ENCODE data around the gene RNU6-9. TPM values are rescaled to one million over a fixed set of nuclear protein-coding genes. Genes with fewer than 3 reads are reported as not detected.

RNU6-9 gene
- total RNA-seq, 1 donor from 2014 or later = not detected

- H3K4me3 Mint-ChIP-seq (ENCODE audit: unreplicated experiment) = no peak overlapping the region
- DNase-seq = no peak
- H3K9me3 Mint-ChIP-seq (ENCODE audit: unreplicated experiment) = peaks cover under 1% of the 10 kb centered on the region
Observed at GRCh38 chr19:916645-917322, 23.5 kb downstream of the RNU6-9 start.

GRCh38 chr19:917323-918151 lies 24.3 kb downstream of the RNU6-9 start, which contains the start of gene KISS1R:
Gene KISS1R (plus strand): TSS chr19:917333. CDS start chr19:917503, 170 bp downstream.
- DNase-seq = peak; percentile 71
- TF ChIP-seq CTCF (IDR thresholded peaks at IDR 0.05; ENCODE audit: partially characterized antibody, unreplicated experiment) = peak; percentile 42
- Mint-ChIP-seq H3K9me3 (ENCODE audit: unreplicated experiment) (peaks cover 3% of the 10 kb centered on the region), H3K27ac (ENCODE audit: unreplicated experiment) (no peak within 1 kb of the TSS), H3K36me3 (ENCODE audit: unreplicated experiment) (no peaks in the 10 kb centered on the region), H3K27me3 (ENCODE audit: unreplicated experiment) (peaks cover 15% of the 10 kb centered on the region), H3K4me3 (ENCODE audit: unreplicated experiment) (peak within 1 kb of the TSS; percentile 68), H3K4me1 (ENCODE audit: low read depth, unreplicated experiment) (peaks cover 3% of the 10 kb centered on the region)

More at GRCh38 chr19:916645-917322, 23.5 kb downstream of the RNU6-9 start:
- no peak overlapping the region for H3K27ac Mint-ChIP-seq (ENCODE audit: unreplicated experiment)
- no peaks in the 10 kb centered on the region for H3K36me3 Mint-ChIP-seq (ENCODE audit: unreplicated experiment)
- no peak for TF ChIP-seq CTCF (IDR thresholded peaks at IDR 0.05; ENCODE audit: partially characterized antibody, unreplicated experiment)
- H3K4me1 Mint-ChIP-seq (ENCODE audit: low read depth, unreplicated experiment) = peaks cover under 1% of the 10 kb centered on the region
- peaks cover 13% of the 10 kb centered on the region for H3K27me3 Mint-ChIP-seq (ENCODE audit: unreplicated experiment)

DNA sequence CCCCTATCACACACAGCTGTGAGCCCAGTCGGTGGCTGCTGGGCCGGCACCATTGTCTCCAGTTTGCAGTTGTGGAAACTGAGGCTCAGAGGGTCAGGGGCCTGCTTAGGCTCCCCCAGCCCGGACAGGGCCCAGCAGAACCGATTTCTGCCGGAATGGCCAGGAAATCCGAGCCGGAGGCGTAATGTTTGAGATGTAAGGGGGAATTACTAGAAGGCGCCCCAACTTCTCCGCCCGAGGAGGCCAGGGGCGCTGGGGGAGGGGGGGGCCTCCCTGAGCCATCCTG lies 24.8 kb downstream of the RNU6-9 start:
- Mint-ChIP-seq H3K9me3 (ENCODE audit: unreplicated experiment) (peaks cover 3% of the 10 kb centered on the region), H3K36me3 (ENCODE audit: unreplicated experiment) (no peaks in the 10 kb centered on the region), H3K27me3 (ENCODE audit: unreplicated experiment) (peaks cover 15% of the 10 kb centered on the region), H3K4me1 (ENCODE audit: low read depth, unreplicated experiment) (peaks cover 3% of the 10 kb centered on the region), H3K4me3 (ENCODE audit: unreplicated experiment) (peak overlapping the region; percentile 68), H3K27ac (ENCODE audit: unreplicated experiment) (no peak overlapping the region)
- DNase-seq = no peak
- TF ChIP-seq CTCF (IDR thresholded peaks at IDR 0.05; ENCODE audit: partially characterized antibody, unreplicated experiment) = no peak

DNA sequence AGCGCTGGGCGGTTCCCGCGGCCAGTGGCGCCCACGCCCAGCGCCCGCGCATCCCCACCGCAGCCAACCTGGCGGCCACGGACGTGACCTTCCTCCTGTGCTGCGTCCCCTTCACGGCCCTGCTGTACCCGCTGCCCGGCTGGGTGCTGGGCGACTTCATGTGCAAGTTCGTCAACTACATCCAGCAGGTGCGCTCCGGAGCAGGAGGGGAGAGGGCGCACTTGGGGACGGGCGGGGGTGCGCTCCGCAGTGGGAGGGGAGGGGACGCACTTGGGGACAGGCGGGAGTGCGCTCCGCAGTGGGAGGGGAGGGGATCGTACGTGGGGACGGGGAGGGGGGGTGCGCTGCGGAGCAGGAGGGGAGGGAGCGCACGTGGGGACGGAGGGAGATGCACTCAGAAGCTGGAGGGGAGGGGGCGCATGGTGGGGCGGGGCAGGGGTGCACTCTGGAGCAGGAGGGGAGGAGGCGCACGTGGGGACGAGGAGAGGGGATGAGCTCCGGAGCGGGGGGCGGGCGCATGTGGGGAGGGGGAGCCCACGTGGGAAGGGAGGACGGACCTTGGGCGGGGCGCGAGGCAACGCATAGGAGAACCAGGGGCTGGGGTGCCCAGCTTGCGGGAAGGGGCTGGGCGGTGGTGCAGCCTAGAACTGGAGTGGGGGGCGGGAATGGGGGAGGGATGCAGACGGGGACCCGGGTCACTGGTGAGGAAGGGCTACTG lies 25.4 kb downstream of the RNU6-9 start:
- Mint-ChIP-seq H3K9me3 (ENCODE audit: unreplicated experiment) (peaks cover 3% of the 10 kb centered on the region), H3K4me1 (ENCODE audit: low read depth, unreplicated experiment) (peaks cover 5% of the 10 kb centered on the region), H3K4me3 (ENCODE audit: unreplicated experiment) (no peak overlapping the region), H3K27ac (ENCODE audit: unreplicated experiment) (no peak overlapping the region), H3K36me3 (ENCODE audit: unreplicated experiment) (no peaks in the 10 kb centered on the region), H3K27me3 (ENCODE audit: unreplicated experiment) (peaks cover 15% of the 10 kb centered on the region)
- TF ChIP-seq CTCF (IDR thresholded peaks at IDR 0.05; ENCODE audit: partially characterized antibody, unreplicated experiment) = no peak
- no peak for DNase-seq
